Heart left ventricle (tissue), 13 donors: Measurements from ENCODE around the gene RNF103.

Source experiments
- POLR2A ChIP-seq, 2 donors: fragments of 450-650 bp; IDR thresholded peaks; one replicate each; pipeline ENCODE4 v1.6.1; 2017; ENCODE audit warnings: antibody characterized with exemption in 2 of 2, mild to moderate bottlenecking in 2 of 2, moderate library complexity in 2 of 2
- TF ChIP-seq, protein P1 (sequence below), 12 donors: fragments of 200-600 bp; sonication (generic) in 4 of 12; IDR thresholded peaks; one replicate each; pipeline versions ENCODE4 v1.5.0 to v1.8.0; 2018 to 2022; ENCODE audit warnings: antibody characterized with exemption in 12 of 12, mild to moderate bottlenecking in 5 of 12
- donor health status: ischemic (EF 13 %, LVEDD 7.1; RV severe dilation, severe dysfunction).
- donor health status: DM: no; HTN: yes; CAD: no.
- donor health status: DM: no; HTN: no; CAD: no.
- donor health status: ischemic (EF 25% LVEDD 6.9; RV normal size, moderate dysfunction).
- donor health status: ischemic (EF 25% LVEDD 5.7; RV mildly dilated, moderate dysfunction).
- donor health status: ischemic (EF 35%, LVEDD 5.7; RV mildly dilated, moderate dysfunction).
- donor health status: nonischemic (EF 11% LVEDD 7.7; RV severe dilation, severe dysfunction).
- donor health status: DM: yes; HTN: yes; CAD: no.
- donor health status: PGD.
- donor health status: ischemic (EF 29% LVEDD 5.4; RV normal size, mild dysfunction).
- donor health status: nonischemic (EF 23%, LVEDD 6.1; RV moderate dilation, normal function).

- no peak for TF ChIP-seq POLR2A (IDR thresholded peaks at IDR 0.05)
- TF ChIP-seq, protein P1, sequence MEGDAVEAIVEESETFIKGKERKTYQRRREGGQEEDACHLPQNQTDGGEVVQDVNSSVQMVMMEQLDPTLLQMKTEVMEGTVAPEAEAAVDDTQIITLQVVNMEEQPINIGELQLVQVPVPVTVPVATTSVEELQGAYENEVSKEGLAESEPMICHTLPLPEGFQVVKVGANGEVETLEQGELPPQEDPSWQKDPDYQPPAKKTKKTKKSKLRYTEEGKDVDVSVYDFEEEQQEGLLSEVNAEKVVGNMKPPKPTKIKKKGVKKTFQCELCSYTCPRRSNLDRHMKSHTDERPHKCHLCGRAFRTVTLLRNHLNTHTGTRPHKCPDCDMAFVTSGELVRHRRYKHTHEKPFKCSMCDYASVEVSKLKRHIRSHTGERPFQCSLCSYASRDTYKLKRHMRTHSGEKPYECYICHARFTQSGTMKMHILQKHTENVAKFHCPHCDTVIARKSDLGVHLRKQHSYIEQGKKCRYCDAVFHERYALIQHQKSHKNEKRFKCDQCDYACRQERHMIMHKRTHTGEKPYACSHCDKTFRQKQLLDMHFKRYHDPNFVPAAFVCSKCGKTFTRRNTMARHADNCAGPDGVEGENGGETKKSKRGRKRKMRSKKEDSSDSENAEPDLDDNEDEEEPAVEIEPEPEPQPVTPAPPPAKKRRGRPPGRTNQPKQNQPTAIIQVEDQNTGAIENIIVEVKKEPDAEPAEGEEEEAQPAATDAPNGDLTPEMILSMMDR (IDR thresholded peaks at IDR 0.05): no peak
These were observed 56.9 kb downstream of the RNF103 start for GRCh38 chr2:86566821-86567190.
